ENCODE data around the gene SBF2. TPM values are rescaled to one million over a fixed set of nuclear protein-coding genes. Genes with fewer than 3 reads are reported as not detected.
"Not testable (repeated sequence)": the region's sequence is repeated elsewhere in the genome, so short reads cannot be mapped to it uniquely, and the experiment has no call there.

The SBF2 gene
- total RNA-seq, 1 donor from 2014 or later, result 26.2 TPM

- no peak overlapping the region for H3K4me3 ChIP-seq (ENCODE audit: low read depth, low read length)
- no peak for DNase-seq (ENCODE audit: low read depth)
- no peak for TF ChIP-seq CTCF (conservative IDR thresholded peaks at IDR 0.05; ENCODE audit: low read depth, low read length)
Measured at GRCh38 chr11:9916480-9916879, 377.5 kb downstream of the SBF2 start.

GRCh38 chr11:9914064-9914463 is 380.0 kb downstream of the SBF2 start:
- no peak for DNase-seq (ENCODE audit: low read depth)
- TF ChIP-seq CTCF (conservative IDR thresholded peaks at IDR 0.05; ENCODE audit: low read depth, low read length), result no peak
- H3K4me3 ChIP-seq (ENCODE audit: low read depth, low read length), result no peak overlapping the region

- no peak for TF ChIP-seq CTCF (conservative IDR thresholded peaks at IDR 0.05; ENCODE audit: low read depth, low read length)
- H3K4me3 ChIP-seq (ENCODE audit: low read depth, low read length), result no peak overlapping the region
- peak; percentile 15 for DNase-seq (ENCODE audit: low read depth)
Measured at GRCh38 chr11:9905960-9906791, 387.8 kb downstream of the SBF2 start.

GRCh38 chr11:9905501-9905951 is 388.5 kb downstream of the SBF2 start:
- DNase-seq (ENCODE audit: low read depth), result no peak
- H3K4me3 ChIP-seq (ENCODE audit: low read depth, low read length), result no peak overlapping the region
- no peak for TF ChIP-seq CTCF (conservative IDR thresholded peaks at IDR 0.05; ENCODE audit: low read depth, low read length)

- no peak overlapping the region for H3K4me3 ChIP-seq (ENCODE audit: low read depth, low read length)
- TF ChIP-seq CTCF (conservative IDR thresholded peaks at IDR 0.05; ENCODE audit: low read depth, low read length), result no peak
- DNase-seq (ENCODE audit: low read depth), result no peak
Measured at GRCh38 chr11:9903579-9903978, 390.4 kb downstream of the SBF2 start.

- H3K4me3 ChIP-seq (ENCODE audit: low read depth, low read length), result no peak overlapping the region
- TF ChIP-seq CTCF (conservative IDR thresholded peaks at IDR 0.05; ENCODE audit: low read depth, low read length), result no peak
- no peak for DNase-seq (ENCODE audit: low read depth)
Measured at GRCh38 chr11:9901943-9902342, 392.1 kb downstream of the SBF2 start.

- DNase-seq (ENCODE audit: low read depth), result peak; percentile 7
- H3K4me3 ChIP-seq (ENCODE audit: low read depth, low read length), result not testable (repeated sequence)
Measured at GRCh38 chr11:9900253-9900652, 393.8 kb downstream of the SBF2 start.

Measured in epithelial cell of proximal tubule (primary cell).